Heart left ventricle (tissue), 13 donors: ENCODE measurements around the gene ADCY7.

Source experiments
- POLR2A ChIP-seq, 2 donors: fragments of 450-650 bp; IDR thresholded peaks; one replicate each; pipeline ENCODE4 v1.6.1; 2017; ENCODE audit warnings: antibody characterized with exemption in 2 of 2, mild to moderate bottlenecking in 2 of 2, moderate library complexity in 2 of 2
- TF ChIP-seq, protein P1 (sequence below), 12 donors: fragments of 200-600 bp; sonication (generic) in 4 of 12; IDR thresholded peaks; one replicate each; pipeline versions ENCODE4 v1.5.0 to v1.8.0; 2018 to 2022; ENCODE audit warnings: antibody characterized with exemption in 12 of 12, mild to moderate bottlenecking in 5 of 12
- donor health status: ischemic (EF 13 %, LVEDD 7.1; RV severe dilation, severe dysfunction).
- donor health status: DM: no; HTN: yes; CAD: no.
- donor health status: DM: no; HTN: no; CAD: no.
- donor health status: ischemic (EF 25% LVEDD 6.9; RV normal size, moderate dysfunction).
- donor health status: ischemic (EF 25% LVEDD 5.7; RV mildly dilated, moderate dysfunction).
- donor health status: ischemic (EF 35%, LVEDD 5.7; RV mildly dilated, moderate dysfunction).
- donor health status: nonischemic (EF 11% LVEDD 7.7; RV severe dilation, severe dysfunction).
- donor health status: DM: yes; HTN: yes; CAD: no.
- donor health status: PGD.
- donor health status: ischemic (EF 29% LVEDD 5.4; RV normal size, mild dysfunction).
- donor health status: nonischemic (EF 23%, LVEDD 6.1; RV moderate dilation, normal function).

DNA sequence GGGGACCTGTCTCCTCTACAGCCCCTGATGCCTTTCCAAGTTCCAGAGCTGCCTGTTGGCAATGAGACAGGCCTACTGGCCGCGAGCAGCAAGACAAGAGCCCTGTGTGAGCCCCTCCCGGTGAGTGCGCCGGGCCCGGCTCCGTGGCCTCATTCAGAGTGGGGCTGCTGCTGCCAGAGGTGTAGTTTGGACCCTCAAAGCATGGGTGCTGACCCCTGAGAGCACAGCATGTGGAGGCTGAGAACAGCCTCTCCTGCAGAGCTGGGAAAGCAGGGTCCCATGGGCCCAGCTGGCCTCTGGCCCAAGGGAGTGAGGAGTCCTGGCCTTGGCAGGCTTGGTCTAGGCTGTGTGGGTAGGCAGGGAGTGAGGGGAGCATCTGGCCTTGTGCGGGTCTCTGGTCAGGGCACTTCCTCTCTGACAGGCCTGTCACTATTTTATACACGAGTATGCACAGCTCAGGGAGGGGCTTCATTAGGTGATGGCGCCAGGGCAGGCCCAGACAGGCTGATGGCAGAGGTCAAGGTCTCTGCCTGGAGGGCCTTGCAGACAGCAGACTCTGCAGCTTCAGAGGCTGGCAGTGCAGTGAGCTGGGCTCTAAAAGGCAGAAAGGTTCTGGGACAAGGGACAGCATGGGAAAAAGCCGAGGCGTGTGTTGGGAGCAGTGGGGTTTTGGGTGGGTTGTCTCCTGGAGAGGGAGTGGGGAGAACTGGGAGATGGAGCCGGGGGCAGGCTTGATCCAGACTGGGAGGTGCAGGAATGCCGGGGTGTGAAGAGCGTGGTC lies 43.4 kb downstream of the ADCY7 start:
- TF ChIP-seq, protein P1, sequence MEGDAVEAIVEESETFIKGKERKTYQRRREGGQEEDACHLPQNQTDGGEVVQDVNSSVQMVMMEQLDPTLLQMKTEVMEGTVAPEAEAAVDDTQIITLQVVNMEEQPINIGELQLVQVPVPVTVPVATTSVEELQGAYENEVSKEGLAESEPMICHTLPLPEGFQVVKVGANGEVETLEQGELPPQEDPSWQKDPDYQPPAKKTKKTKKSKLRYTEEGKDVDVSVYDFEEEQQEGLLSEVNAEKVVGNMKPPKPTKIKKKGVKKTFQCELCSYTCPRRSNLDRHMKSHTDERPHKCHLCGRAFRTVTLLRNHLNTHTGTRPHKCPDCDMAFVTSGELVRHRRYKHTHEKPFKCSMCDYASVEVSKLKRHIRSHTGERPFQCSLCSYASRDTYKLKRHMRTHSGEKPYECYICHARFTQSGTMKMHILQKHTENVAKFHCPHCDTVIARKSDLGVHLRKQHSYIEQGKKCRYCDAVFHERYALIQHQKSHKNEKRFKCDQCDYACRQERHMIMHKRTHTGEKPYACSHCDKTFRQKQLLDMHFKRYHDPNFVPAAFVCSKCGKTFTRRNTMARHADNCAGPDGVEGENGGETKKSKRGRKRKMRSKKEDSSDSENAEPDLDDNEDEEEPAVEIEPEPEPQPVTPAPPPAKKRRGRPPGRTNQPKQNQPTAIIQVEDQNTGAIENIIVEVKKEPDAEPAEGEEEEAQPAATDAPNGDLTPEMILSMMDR (IDR thresholded peaks at IDR 0.05) = no peak
- TF ChIP-seq POLR2A (IDR thresholded peaks at IDR 0.05) = no peak
